Measurements from ENCODE around the gene PACS2. TPM values are rescaled to one million over a fixed set of nuclear protein-coding genes. Genes with fewer than 3 reads are reported as not detected.

PACS2 gene
- total and polyA plus RNA-seq, 2 of the 8 experiments (the other 6 are each of a cell fraction or from before 2014, with no cell fraction given): 38.0 to 62.8 TPM

GRCh38 chr14:105312973-105313372 lies 1.6 kb upstream of the PACS2 start (continued):
- no peak for TF ChIP-seq EGR1 (IDR thresholded peaks at IDR 0.05; ENCODE audit: borderline replicate concordance, low read depth, low read length)
- TF ChIP-seq BACH1 (IDR thresholded peaks at IDR 0.05; ENCODE audit: low read length): no peak
- TF ChIP-seq GTF2F1 (IDR thresholded peaks at IDR 0.05; ENCODE audit: borderline replicate concordance, low read depth, low read length): no peak

Data from H1 (cell line).